A549 treated with GW870086 at 1 μM for 4 hours (cell line): Measurements from ENCODE around the gene DNMT3L. TPM values are rescaled to one million over a fixed set of nuclear protein-coding genes. Genes with fewer than 3 reads are reported as not detected.

ENCODE experiments used
- total RNA-seq: library from RNA; stranded (reverse); fragments of 200-300 nt; extraction: Qiagen RNA extraction; gene quantifications from 5 replicates; pipeline ENCODE4 v1.2.3, GENCODE V29; 2022; ENCODE audit warnings: low read depth

The DNMT3L gene
- total RNA-seq: not detected in 5 replicates

DNA sequence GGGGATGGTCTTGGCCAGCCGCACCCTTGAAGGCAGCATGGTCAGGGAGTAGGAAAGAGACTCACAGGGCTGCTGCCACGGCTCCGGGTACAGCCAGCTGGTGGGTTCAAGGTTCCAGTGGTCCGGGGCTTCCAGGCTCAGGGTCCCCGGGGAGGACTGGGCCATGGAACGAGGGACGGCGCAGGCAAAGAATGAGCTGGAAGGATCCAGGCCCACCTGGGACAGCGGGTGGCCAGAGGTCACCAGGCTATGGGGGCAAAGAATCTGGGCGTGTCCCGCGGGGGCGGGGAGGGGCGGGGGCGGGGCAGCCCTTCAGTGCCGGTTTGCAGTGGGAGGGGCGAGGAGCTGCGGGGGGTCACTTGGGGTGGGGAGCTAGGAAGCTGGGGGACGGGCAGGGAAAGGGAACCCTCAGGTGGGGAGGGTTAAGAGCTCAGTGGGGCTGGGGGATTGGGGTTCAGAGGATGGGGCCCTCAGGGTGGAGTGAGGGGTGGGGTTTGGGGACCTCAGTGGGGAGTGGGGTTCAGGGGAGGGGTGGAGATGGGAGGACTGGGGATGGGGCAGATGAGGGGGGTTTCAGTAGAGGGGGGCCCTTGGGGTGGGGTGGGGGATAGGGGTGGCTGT lies at the start of gene DNMT3L:
Gene DNMT3L, minus strand, starts transcription at position 223 of the 621 bp plus-strand sequence. CDS start 638 bp downstream, outside the sequence.

DNA sequence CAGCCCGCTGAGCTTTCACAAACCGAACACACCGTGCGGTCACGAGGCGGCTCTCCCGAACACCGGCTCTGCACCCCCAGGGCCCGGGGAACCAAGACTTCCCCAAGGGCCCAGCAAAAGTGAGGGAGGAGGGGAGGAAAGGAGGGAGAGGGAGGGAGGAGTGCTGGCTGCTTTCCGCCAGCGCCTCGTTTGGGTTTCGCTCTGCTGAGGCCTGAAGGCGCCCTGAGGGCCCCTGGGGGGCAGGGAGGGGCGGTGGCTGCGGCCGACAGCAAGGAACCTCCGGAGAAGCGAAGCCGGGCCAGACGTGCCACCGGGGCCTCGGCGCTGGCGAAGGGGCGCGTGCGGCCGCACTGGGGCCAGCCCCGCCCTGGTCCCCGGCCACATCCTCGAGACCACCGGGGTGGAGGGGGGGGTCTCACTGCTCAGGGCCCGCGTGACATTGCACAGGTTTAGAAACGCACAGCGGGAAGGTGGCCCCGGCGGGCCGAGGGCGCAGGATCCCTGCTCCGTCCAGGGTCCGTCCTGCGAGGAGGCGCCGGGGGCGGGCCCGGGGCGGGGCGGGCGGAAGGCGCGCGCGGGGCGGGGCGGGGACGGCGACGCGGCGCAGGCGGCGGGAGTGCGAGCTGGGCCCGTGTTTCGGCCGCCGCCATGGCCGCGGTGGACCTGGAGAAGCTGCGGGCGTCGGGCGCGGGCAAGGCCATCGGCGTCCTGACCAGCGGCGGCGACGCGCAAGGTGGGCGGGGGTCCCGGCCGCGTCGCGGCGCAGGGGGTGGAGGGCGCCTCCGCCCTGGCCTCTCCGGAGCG lies 38.0 kb upstream of the DNMT3L start, which contains the start of gene PFKL:
Gene PFKL, plus strand, starts transcription at position 596 of the 804 bp plus-strand sequence. Its CDS starts 53 bp downstream, at position 649.

DNA sequence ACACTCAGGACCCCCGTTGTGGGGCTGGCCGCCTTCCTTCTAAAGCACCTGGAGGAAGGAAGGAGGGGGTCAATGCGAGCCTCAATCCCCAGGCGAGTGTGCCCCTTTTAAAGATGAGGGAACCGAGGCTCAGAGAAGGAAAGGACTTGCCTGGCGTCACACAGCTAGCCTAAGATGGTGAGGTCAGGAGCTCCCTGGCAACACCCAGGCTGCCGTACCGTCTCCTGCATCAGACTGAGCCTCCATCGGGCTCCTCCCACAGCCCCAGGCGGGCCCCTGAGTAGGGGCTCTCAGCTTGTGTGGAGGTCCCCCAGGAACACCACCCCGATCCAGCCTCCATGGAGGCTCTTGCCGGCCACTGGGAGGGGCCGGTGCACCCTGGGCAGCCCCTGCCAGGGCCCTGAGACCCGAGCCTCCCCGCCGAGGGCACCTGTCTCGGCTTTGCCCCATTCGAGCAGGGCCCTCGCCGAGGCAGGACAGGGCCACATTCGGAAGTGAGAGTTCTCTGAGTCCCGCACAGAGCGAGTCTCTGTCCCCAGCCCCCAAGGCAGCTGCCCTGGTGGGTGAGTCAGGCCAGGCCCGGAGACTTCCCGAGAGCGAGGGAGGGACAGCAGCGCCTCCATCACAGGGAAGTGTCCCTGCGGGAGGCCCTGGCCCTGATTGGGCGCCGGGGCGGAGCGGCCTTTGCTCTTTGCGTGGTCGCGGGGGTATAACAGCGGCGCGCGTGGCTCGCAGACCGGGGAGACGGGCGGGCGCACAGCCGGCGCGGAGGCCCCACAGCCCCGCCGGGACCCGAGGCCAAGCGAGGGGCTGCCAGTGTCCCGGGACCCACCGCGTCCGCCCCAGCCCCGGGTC lies 23.7 kb upstream of the DNMT3L start, which contains the start of gene AIRE:
Gene AIRE, plus strand, starts transcription at position 739 of the 855 bp plus-strand sequence. CDS start 131 bp downstream, outside the sequence.

DNA sequence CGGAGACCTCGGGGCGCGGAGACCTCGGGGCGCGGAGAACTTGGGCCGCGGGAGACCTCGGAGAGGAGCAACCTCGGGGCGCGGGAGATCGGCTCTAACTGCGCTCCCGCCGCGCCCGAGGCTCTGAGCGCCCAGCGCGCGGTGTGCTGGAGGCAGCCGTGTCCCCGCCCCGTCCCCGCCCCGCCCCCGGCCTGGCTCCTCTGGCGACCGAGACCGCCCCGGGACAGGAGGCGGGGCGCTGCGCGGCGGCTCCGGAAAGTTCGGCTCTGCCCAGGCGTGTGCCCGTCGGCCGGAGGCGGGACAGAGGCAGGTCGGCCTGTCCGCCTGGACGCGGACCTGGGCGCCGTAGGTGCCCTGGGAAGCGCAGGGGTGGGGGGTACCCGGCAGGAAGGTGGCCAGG lies 20.9 kb downstream of the DNMT3L start, which contains the start of gene ICOSLG:
Gene ICOSLG, minus strand, starts transcription at position 102 of the 400 bp plus-strand sequence. CDS start 126 bp downstream, outside the sequence.

Other genes with a start within 250 kb of the DNMT3L start
- gene TRAPPC10, start 249.6 kb downstream of the DNMT3L start, total RNA-seq: 14.0 to 18.6 TPM (median 18.3 TPM) in 5 replicates
- gene PWP2, start 154.5 kb downstream of the DNMT3L start, total RNA-seq: 1.4 to 4.4 TPM (median 2.2 TPM) in 5 replicates
- 2.7 to 5.6 TPM (median 3.0 TPM) in 5 replicates for gene GATD3, start 128.2 kb downstream of the DNMT3L start, total RNA-seq
- 3.7 to 5.0 TPM (median 4.4 TPM) in 5 replicates for gene ICOSLG, start 21.0 kb downstream of the DNMT3L start, total RNA-seq
- not detected in 5 replicates for gene AIRE, start 24.0 kb upstream of the DNMT3L start, total RNA-seq
- 36.6 to 68.8 TPM (median 46.4 TPM) in 5 replicates for gene PFKL, start 38.2 kb upstream of the DNMT3L start, total RNA-seq
- gene CFAP410, start 77.5 kb upstream of the DNMT3L start, total RNA-seq: 6.8 to 9.9 TPM (median 7.6 TPM) in 5 replicates
- 7.5 to 10.9 TPM (median 8.1 TPM) in 5 replicates for gene TRPM2, start 91.7 kb upstream of the DNMT3L start, total RNA-seq
- gene LRRC3, start 193.6 kb upstream of the DNMT3L start, total RNA-seq: 1.2 to 2.1 TPM (median 1.9 TPM) in 5 replicates